ENCODE data around the gene SLC44A3.

Gene SLC44A3

GRCh38 chr1:94912263-94913184, 92.4 kb downstream of the SLC44A3 start:
- DNase-seq = no peak

GRCh38 chr1:94917251-94917650, 97.1 kb downstream of the SLC44A3 start:
- DNase-seq = no peak

- DNase-seq = peak; percentile 35
Observed at GRCh38 chr1:94919241-94920030, 99.3 kb downstream of the SLC44A3 start.

GRCh38 chr1:94920061-94920460, 99.9 kb downstream of the SLC44A3 start:
- no peak for DNase-seq

GRCh38 chr1:94921977-94922376, 101.8 kb downstream of the SLC44A3 start:
- no peak for DNase-seq

GRCh38 chr1:94922761-94923331, 102.7 kb downstream of the SLC44A3 start:
- peak; percentile 77 for DNase-seq

GRCh38 chr1:94925004-94925403, 104.8 kb downstream of the SLC44A3 start:
- DNase-seq = peak; percentile 59

- peak; percentile 91 for DNase-seq
Observed at GRCh38 chr1:94925561-94926125, 105.5 kb downstream of the SLC44A3 start.

- DNase-seq = peak; percentile 28
Observed at GRCh38 chr1:94926126-94926914, 106.2 kb downstream of the SLC44A3 start.

- peak; percentile 95 for DNase-seq
Observed at GRCh38 chr1:94926915-94927404, 106.8 kb downstream of the SLC44A3 start, which contains the start of gene CNN3. Gene CNN3 (minus strand): TSS chr1:94927110. CDS start chr1:94926894, 216 bp downstream.

- peak; percentile 36 for DNase-seq
Observed at GRCh38 chr1:94927405-94928175, 107.4 kb downstream of the SLC44A3 start.

- no peak for DNase-seq
Observed at GRCh38 chr1:94928293-94928939, 108.3 kb downstream of the SLC44A3 start.

GRCh38 chr1:94929351-94930217, 109.4 kb downstream of the SLC44A3 start:
- no peak for DNase-seq

GRCh38 chr1:94931254-94931841, 111.2 kb downstream of the SLC44A3 start:
- no peak for DNase-seq

GRCh38 chr1:94934551-94934950, 114.4 kb downstream of the SLC44A3 start:
- no peak for DNase-seq

GRCh38 chr1:94935034-94935433, 114.9 kb downstream of the SLC44A3 start:
- DNase-seq = no peak

GRCh38 chr1:94935476-94935875, 115.3 kb downstream of the SLC44A3 start:
- no peak for DNase-seq

- peak; percentile 45 for DNase-seq
Observed at GRCh38 chr1:94936861-94937620, 116.9 kb downstream of the SLC44A3 start.
